Right atrium auricular region (tissue), 2 donors: ENCODE results near the gene TINAG. TPM values are rescaled to one million over a fixed set of nuclear protein-coding genes. Genes with fewer than 3 reads are reported as not detected.

Experiments used
- DNase-seq: peaks from one replicate; pipeline ENCODE4 v3.0.0-alpha.2; 2019; ENCODE audit warnings: low spot score
- H3K27ac ChIP-seq, 2 donors: fragments of 200-600 bp; sonication (generic); 1 replicate in 1 of 2; 2 replicates in 1 of 2; pipeline ENCODE4 v1.5.1; 2016 to 2019
- H3K27me3 ChIP-seq, 2 donors: fragments of 200-600 bp; sonication (generic); one replicate each; pipeline versions ENCODE4 v1.5.1 to v1.6.0; 2017 to 2019
- H3K36me3 ChIP-seq: fragments of 200-600 bp; sonication (generic); one replicate; pipeline ENCODE4 v1.5.1; 2016
- H3K4me1 ChIP-seq, 2 donors: fragments of 200-600 bp; sonication (generic); one replicate each; pipeline versions ENCODE4 v1.5.1 to v1.6.0; 2017 to 2019
- H3K4me3 ChIP-seq, 2 donors: fragments of 200-600 bp; sonication (generic); 1 replicate in 1 of 2; 2 replicates in 1 of 2; pipeline ENCODE4 v1.5.1; 2017 to 2019; ENCODE audit warnings: mild to moderate bottlenecking in 1 of 2, moderate library complexity in 1 of 2
- H3K9me3 ChIP-seq, 2 donors: fragments of 200-600 bp; sonication (generic); one replicate each; pipeline ENCODE4 v1.5.1; 2019
- total RNA-seq, 2 donors: library from RNA; depleted of rRNA; stranded (reverse); fragments of >200 nt; gene quantifications; one replicate each; pipeline ENCODE4 v1.1.0, GENCODE V29; 2016
- TF ChIP-seq, protein P1 (sequence below), 2 donors: fragments of 200-600 bp; sonication (generic); IDR thresholded peaks; one replicate each; pipeline ENCODE4 v1.5.1; 2019; ENCODE audit warnings: antibody characterized with exemption in 2 of 2

TINAG gene
- total RNA-seq, 2 donors from 2014 or later, result 0.51 TPM; not detected in 1

DNA sequence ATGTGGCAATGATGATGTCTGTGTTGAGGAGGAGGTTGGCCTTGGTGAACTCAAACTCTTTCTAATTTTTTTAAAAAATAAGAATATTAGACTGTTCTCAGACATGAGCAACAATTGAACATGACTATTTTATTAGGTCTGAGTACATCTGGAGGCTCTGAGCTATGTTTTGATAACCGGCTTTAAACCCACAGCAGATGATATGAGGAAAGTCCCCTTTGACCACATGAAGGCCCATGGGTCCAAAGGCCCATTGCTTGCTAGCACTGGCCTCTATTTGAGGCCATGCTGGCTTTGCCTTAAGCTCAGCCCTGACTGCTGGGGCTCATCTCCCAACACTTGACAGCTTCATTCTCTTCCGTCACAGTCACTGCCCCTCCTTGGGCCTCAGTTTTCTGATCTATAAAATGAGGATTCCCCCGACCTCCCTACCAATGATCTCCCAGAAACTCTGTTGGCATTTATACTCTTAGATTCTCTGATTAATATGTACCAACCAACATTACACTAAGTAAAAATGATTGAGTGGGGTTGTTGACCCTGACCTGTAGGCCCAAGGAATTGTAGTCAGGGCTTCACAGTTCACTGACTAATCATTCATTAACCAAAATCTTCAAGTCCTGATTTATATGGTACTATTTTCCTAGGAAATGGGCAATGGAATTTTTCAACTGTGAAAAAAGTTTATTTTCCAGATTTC is 23.9 kb upstream of the TINAG start:
- H3K4me1 ChIP-seq, result no peaks in the 10 kb centered on the region
- H3K9me3 ChIP-seq, result no peaks in the 10 kb centered on the region
- TF ChIP-seq, protein P1, sequence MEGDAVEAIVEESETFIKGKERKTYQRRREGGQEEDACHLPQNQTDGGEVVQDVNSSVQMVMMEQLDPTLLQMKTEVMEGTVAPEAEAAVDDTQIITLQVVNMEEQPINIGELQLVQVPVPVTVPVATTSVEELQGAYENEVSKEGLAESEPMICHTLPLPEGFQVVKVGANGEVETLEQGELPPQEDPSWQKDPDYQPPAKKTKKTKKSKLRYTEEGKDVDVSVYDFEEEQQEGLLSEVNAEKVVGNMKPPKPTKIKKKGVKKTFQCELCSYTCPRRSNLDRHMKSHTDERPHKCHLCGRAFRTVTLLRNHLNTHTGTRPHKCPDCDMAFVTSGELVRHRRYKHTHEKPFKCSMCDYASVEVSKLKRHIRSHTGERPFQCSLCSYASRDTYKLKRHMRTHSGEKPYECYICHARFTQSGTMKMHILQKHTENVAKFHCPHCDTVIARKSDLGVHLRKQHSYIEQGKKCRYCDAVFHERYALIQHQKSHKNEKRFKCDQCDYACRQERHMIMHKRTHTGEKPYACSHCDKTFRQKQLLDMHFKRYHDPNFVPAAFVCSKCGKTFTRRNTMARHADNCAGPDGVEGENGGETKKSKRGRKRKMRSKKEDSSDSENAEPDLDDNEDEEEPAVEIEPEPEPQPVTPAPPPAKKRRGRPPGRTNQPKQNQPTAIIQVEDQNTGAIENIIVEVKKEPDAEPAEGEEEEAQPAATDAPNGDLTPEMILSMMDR (IDR thresholded peaks at IDR 0.05), result no peak
- H3K4me3 ChIP-seq, result no peak overlapping the region
- DNase-seq, result no peak
- H3K27me3 ChIP-seq, result no peaks in the 10 kb centered on the region
- no peaks in the 10 kb centered on the region for H3K36me3 ChIP-seq
- H3K27ac ChIP-seq, result no peak overlapping the region

DNA sequence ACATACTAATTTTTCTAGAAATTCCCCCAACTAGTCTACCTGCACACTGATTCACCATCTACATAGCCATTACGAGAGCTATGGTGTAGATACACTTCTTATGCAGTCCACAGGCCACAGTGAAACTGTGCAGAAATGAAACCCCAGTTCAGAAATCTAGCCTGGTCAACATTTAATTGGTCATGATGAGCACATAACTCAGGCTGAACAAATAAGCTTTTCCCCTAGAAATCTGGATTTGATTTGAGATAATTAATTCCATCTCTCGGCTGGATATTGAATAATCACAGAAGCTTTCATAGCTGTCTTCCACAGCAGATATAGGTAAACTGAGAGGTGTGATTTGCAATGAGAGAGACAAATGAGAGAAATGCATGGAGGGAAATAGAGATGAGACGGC is 22.6 kb upstream of the TINAG start:
- DNase-seq, result no peak
- Histone ChIP-seq H3K36me3 (no peaks in the 10 kb centered on the region), H3K4me3 (no peak overlapping the region), H3K9me3 (no peaks in the 10 kb centered on the region), H3K27me3 (no peaks in the 10 kb centered on the region), H3K4me1 (no peaks in the 10 kb centered on the region), H3K27ac (no peak overlapping the region)
- TF ChIP-seq, protein P1 (IDR thresholded peaks at IDR 0.05), result no peak

DNA sequence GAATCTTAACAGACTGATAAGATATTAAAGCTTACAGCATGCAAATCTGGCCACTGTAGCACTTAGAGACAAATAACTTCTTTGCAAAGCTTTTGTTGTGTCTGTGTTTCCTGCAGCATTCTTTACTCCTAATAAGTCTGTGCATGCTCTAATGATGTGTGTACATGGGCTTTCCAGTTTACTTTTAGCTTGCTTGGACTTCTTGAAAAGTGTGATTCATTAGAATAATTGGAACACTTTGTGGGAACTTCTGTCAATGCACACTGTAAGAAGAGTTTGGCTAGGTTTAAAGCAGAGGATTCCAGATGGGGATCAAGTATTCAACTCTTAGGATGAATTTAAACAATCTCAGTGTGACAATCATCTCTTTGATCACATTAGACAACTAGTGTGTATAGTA is 22.1 kb upstream of the TINAG start:
- Histone ChIP-seq H3K36me3 (no peaks in the 10 kb centered on the region), H3K4me3 (no peak overlapping the region), H3K4me1 (no peaks in the 10 kb centered on the region), H3K27ac (no peak overlapping the region), H3K9me3 (no peaks in the 10 kb centered on the region), H3K27me3 (no peaks in the 10 kb centered on the region)
- TF ChIP-seq, protein P1 (IDR thresholded peaks at IDR 0.05), result no peak
- no peak for DNase-seq

DNA sequence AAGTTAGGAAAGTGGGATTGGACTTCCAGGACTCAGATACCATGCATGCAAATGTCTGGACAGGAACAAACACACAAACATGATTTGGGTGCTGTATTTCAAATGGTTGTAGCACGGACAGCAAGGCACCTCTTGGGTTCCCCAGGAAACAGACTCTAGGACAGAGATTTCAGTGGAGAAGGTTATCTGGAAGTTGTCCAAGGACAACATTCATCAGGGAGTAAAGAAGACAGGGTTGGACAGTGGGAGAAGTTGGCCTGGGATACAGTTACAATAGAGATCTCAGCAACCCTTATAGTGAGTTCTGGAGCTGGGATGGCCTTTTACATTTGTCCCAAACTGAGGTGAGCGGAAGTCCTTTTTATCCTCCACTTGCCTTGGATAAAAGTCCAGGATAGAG is 19.8 kb upstream of the TINAG start:
- TF ChIP-seq, protein P1 (IDR thresholded peaks at IDR 0.05), result no peak
- H3K27me3 ChIP-seq, result no peaks in the 10 kb centered on the region
- no peak overlapping the region for H3K4me3 ChIP-seq
- H3K9me3 ChIP-seq, result no peaks in the 10 kb centered on the region
- H3K36me3 ChIP-seq, result no peaks in the 10 kb centered on the region
- no peak for DNase-seq
- no peaks in the 10 kb centered on the region for H3K4me1 ChIP-seq
- no peak overlapping the region for H3K27ac ChIP-seq

GRCh38 chr6:54289426-54289825 is 18.8 kb upstream of the TINAG start:
- H3K36me3 ChIP-seq, result no peaks in the 10 kb centered on the region
- TF ChIP-seq, protein P1 (IDR thresholded peaks at IDR 0.05), result no peak
- no peak overlapping the region for H3K4me3 ChIP-seq
- no peak overlapping the region for H3K27ac ChIP-seq
- no peak for DNase-seq
- no peaks in the 10 kb centered on the region for H3K27me3 ChIP-seq
- no peaks in the 10 kb centered on the region for H3K9me3 ChIP-seq
- H3K4me1 ChIP-seq, result no peaks in the 10 kb centered on the region

DNA sequence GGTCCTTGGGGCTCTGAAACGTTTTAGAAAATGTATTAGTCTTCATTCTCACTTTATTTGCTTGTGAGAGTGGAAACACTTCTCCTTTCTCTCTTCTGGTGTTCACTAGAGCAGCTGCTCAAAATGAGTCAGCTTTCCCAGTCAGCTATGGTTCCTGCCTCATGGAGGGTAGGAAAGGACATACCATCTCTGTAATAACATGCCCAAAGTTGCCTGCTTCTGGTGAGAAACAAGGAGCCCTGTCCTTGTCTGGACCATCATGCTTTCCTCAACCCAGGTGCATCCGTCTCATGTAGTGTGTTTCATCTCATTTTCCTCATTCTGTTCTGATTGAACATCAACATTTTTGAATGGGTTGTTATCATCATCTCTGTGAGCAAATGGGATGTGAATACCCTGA is 17.1 kb upstream of the TINAG start:
- Histone ChIP-seq H3K9me3 (no peaks in the 10 kb centered on the region), H3K36me3 (no peaks in the 10 kb centered on the region), H3K4me3 (no peak overlapping the region), H3K27ac (no peak overlapping the region), H3K4me1 (no peaks in the 10 kb centered on the region), H3K27me3 (no peaks in the 10 kb centered on the region)
- TF ChIP-seq, protein P1 (IDR thresholded peaks at IDR 0.05), result no peak
- DNase-seq, result no peak
